GM18951 (cell line): ENCODE data around the gene PDE9A.

Experiments used
- POLR2A ChIP-seq: IDR thresholded peaks from 4 replicates; pipeline ENCODE4 v1.6.1; 2011; ENCODE audit warnings: mild to moderate bottlenecking; ENCODE audit not compliant: insufficient read length, insufficient read depth; ENCODE audit errors: extremely low read depth
- in situ Hi-C: fragments of 300-500 bp; cut with MboI; formaldehyde crosslinking; loops from one replicate; pipeline ENCODE4 v1.12.0; 2022; ENCODE audit warnings: low sequenced_read_pairs, mixed read lengths, inconsistent platforms; ENCODE audit not compliant: unreplicated experiment

The PDE9A gene

DNA sequence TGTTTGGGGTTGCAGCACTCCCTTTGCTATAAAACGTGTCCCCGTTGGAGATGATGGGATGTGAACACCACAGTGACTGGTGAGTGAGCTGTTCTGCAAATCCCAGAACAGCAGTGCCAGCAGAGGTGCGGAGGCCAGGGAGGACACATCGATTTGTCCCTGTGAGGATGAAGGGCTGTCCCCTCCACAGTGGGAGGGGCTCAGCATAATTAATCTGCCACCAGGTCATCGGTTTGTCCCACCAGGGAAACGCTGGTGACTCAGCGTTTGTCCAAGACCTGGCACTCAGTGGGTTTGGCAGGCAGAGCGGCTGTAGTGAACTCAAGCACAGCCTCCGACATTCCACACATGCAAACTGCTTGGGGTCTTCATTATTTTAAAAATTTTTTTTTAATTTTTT is 22.8 kb upstream of the PDE9A start:
- TF ChIP-seq POLR2A, result no peak
- in situ Hi-C loops, result no loop called here

GRCh38 chr21:42631142-42631541 is 22.3 kb upstream of the PDE9A start:
- in situ Hi-C loops, result no loop called here
- no peak for TF ChIP-seq POLR2A

DNA sequence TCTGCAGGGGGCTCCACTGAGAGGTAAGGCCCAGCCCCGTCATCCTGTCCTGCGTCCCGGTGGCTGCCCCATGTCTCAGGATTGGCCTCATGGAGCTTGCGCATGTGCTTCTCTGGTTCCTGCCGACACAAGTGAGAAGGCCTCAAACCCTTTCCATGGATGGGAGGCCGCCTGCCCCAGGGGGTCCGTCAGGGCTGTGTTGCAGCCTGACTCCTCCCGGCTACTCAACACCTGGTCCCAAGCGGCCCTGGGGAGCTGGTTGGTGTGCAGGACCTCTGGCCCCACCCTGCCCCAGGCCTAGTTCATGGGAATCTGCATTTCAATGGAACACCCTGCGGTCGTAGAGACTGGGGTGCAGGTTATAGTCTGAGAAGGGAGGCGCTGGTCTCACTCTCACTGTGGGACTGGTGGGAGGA is 21.1 kb upstream of the PDE9A start:
- TF ChIP-seq POLR2A, result no peak
- in situ Hi-C loops, result no loop called here

DNA sequence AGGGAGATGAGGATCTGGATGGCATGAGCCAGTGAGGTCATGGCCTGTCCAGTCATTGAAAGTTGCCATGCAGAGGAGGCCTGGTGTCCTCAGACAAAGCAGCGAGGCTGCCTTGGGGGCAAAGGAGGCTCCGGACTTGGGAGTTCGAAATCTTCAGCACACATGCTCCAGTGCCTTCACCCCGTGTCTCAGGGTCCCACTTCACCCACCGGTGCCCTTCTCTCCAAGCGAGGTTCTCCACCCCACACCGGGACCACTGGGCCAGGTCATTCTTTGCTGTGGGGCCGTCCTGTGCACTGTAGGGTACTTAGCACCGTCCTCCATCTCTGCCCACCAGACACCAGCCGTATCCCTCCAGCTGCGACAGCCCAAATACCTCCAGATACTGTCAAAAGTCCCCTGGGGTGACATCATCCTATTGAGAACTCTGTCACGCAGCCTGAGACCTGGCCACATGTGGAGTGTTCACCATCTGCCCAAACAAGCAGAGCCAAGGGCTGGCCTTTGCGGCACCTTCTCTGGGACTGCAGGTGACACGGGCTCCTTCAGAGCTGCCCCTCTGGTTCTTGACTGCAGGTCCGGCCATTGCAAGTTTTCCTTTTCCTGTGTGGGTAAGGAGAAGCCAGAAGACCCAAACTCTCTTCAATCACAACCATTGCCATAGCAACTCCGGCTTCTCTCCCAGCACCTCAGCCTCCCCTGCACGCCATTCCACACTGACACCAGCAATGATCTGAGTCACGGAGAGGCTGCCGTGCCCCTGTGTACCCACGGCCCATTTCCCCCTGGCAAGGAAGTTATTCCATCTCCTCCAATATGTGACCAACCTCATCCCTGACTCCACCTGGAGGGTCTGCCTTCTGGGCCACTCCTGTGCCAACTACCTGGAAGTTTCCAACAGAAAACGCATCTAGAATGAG is 20.4 kb upstream of the PDE9A start:
- no peak for TF ChIP-seq POLR2A

GRCh38 chr21:42633858-42634257 is 19.6 kb upstream of the PDE9A start:
- TF ChIP-seq POLR2A, result no peak
- in situ Hi-C loops, result no loop called here

More for the DNA sequence above, 20.4 kb upstream of the PDE9A start:
- in situ Hi-C loops, result no loop called here

- in situ Hi-C loops, result no loop called here
- no peak for TF ChIP-seq POLR2A
These were observed 17.4 kb upstream of the PDE9A start for GRCh38 chr21:42635848-42636519.

DNA sequence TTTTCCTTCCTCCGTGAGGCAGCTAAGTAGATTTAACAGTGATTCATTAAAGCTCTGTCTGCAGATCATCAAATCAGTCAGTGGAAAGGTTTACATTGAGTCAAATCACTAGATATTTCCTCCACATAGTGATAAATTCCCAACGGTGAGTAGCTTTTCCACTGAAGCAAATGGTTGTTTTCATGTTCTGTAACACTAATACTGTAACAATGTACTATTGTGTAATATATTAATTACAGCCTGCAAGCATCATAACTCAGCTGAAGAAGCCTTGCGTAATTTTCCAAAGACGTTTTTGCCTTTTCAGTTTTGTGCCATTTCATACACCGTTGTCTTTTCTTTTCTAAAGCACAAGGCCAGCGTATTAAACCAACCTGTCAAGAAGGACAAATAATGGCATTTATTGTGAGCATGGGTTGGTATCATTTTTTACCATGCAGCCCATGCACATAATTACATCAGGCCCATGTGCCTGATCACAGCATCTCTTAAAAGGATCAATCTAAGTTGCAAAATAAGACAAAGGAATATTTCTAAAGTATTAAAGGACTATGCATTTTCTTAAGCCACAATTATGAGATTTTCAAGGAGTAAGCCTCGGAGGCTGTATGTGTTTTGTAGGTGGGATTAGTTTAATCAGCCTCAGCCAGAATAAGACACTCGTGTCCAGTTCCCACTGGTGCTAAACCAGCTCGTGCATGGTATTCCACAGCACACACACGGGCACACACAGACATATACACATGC is 16.7 kb upstream of the PDE9A start:
- no peak for TF ChIP-seq POLR2A
- in situ Hi-C loops, result no loop called here

DNA sequence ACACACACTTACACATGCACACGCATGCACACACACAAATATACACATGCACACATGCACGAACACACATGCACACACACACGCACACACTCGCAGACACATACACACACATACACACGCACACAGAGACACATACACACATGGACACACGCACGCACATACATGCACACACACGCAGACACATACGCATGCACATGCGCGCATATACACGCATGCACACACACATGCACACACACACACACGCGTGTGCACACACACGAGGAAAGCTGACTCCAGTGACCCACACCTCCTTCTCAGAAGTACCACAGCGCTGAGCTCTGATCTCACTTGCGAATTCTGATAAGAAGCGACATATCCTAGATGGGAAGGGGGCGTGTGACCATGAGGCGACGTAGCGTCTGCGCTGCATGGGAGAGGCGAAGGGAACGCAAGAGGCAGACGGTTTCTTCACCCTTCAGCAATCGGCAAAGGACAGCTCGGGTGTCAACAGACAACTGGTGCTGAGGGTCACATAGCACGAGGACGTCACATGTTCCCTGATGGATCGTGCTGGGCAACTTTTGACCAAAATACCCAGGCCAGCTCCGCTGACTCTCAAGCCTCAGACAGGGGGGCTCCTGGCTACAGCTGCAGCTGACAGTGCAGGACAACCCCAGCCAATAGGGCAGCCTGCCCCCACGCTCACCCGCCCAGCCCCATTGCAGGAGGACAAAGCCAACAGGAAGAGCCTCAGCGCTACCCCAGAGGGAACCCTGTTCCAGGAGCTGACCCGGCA is 16.0 kb upstream of the PDE9A start:
- no peak for TF ChIP-seq POLR2A
- in situ Hi-C loops, result no loop called here

DNA sequence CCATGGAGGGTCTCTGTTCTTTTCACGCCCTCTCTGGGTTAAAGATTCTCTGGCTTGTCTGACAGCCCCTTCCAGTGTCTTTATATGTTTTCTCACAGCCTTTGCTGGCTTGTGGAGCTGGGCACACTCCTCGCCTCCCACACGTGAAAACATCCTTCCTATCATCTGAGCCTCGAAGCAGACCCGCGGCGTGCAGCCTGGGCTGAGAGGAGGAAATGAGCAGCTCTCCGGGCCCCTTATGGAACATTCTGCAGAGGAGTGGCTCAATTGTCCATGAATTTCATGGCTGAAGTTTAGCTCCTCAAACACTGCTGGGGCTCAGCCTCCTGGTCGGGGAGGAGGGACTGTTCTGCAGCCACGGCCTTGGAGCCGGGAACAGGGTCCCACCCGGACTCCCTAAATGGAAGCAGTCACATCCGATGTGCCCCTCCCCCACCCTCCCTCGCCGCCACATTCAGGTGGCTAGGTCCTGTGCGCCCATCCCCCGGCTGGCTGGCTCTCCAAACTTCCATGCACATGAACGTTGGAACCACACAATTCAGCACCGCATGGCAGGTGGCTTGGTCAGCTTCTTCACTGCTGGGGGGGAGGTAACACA is 15.1 kb upstream of the PDE9A start:
- in situ Hi-C loops, result no loop called here
- TF ChIP-seq POLR2A, result no peak

DNA sequence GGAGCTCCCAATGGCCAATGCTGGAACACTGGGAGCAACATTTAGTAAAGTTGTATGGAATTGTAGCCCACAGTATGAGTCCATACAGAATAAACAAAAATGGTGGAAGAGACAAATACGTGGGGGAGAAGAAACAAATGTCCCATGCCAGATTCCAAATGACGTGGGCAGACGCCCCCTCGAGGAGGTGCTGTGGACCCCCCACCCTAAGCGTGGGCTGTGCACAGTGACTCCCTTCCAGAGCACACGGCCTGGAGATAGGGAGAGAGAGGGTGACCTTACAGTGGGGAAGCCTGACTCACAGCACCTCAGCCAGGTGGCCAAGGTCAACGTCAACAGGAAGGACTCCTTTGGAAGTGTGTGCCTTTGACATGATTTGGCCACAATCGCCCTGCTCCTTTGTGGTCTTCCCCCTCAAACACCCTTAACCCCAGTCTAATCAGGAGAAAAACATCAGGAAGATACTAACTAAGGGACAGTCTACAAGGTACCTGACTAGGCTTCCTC is 13.7 kb upstream of the PDE9A start:
- TF ChIP-seq POLR2A, result no peak
- in situ Hi-C loops, result no loop called here

- no peak for TF ChIP-seq POLR2A
- in situ Hi-C loops, result no loop called here
These were observed 12.9 kb upstream of the PDE9A start for GRCh38 chr21:42640486-42640885.
